GM12878 (cell line): Measurements from ENCODE around the gene SSBP4. TPM values are rescaled to one million over a fixed set of nuclear protein-coding genes. Genes with fewer than 3 reads are reported as not detected.
A peak's percentile ranks its signal among the peaks of the same experiment; 100 is the strongest.

Experiments used
- DPF2 ChIP-seq: fragments of 450-650 bp; IDR thresholded peaks from 2 replicates; pipeline ENCODE4 v1.6.1; 2017; ENCODE audit warnings: mild to moderate bottlenecking
- EGR1 ChIP-seq, 2 experiments: IDR thresholded peaks; 1 replicate in 1 of 2; 2 replicates in 1 of 2; pipeline ENCODE4 v1.6.1; 2011 to 2012; ENCODE audit warnings: low read depth in 2 of 2, low read length in 2 of 2, borderline replicate concordance in 1 of 2, mild to moderate bottlenecking in 1 of 2, moderate library complexity in 1 of 2
- IRF3 ChIP-seq: fragments of 450-650 bp; IDR thresholded peaks from 2 replicates; pipeline ENCODE4 v1.6.1; 2014; ENCODE audit warnings: mild to moderate bottlenecking
- LARP7 ChIP-seq: fragments of 450-650 bp; IDR thresholded peaks from 2 replicates; pipeline ENCODE4 v1.6.1; 2017; ENCODE audit warnings: mild to moderate bottlenecking
- PAX5 ChIP-seq: IDR thresholded peaks from 2 replicates; pipeline ENCODE4 v1.6.1; 2011; ENCODE audit warnings: low read depth, low read length, borderline replicate concordance
- PKNOX1 ChIP-seq: fragments of 450-650 bp; IDR thresholded peaks from 2 replicates; pipeline ENCODE4 v1.6.1; 2016; ENCODE audit warnings: mild to moderate bottlenecking
- POLR2AphosphoS2 ChIP-seq: IDR thresholded peaks from 2 replicates; pipeline ENCODE4 v1.6.1; 2011; ENCODE audit warnings: low read depth, mild to moderate bottlenecking, low read length, improper control_type of control experiment, moderate library complexity
- RB1 ChIP-seq: fragments of 450-650 bp; formaldehyde crosslinking; IDR thresholded peaks from 2 replicates; pipeline ENCODE4 v1.6.1; 2017; ENCODE audit warnings: mild to moderate bottlenecking, borderline replicate concordance
- RELA ChIP-seq: fragments of 450-650 bp; IDR thresholded peaks from 2 replicates; pipeline ENCODE4 v1.8.0; 2014; ENCODE audit warnings: borderline replicate concordance; ENCODE audit not compliant: partially characterized antibody
- RELB ChIP-seq: fragments of 450-650 bp; IDR thresholded peaks from 2 replicates; pipeline ENCODE4 v1.6.1; 2017; ENCODE audit warnings: low read depth, mild to moderate bottlenecking, moderate library complexity
- REST ChIP-seq: IDR thresholded peaks from 2 replicates; pipeline ENCODE4 v1.6.1; 2012; ENCODE audit warnings: mild to moderate bottlenecking, low read depth, low read length
- SIN3A ChIP-seq: IDR thresholded peaks from 2 replicates; pipeline ENCODE4 v1.6.1; 2012; ENCODE audit warnings: low read depth, low read length, improper control_type of control experiment
- SMAD1 ChIP-seq: fragments of 450-650 bp; IDR thresholded peaks from 2 replicates; pipeline ENCODE4 v1.6.1; 2018; ENCODE audit warnings: mild to moderate bottlenecking, low read depth; ENCODE audit not compliant: partially characterized antibody
- SUPT20H ChIP-seq: IDR thresholded peaks from 2 replicates; pipeline ENCODE4 v1.6.1; 2011; ENCODE audit warnings: low read depth, mild to moderate bottlenecking, low read length, moderate library complexity, borderline replicate concordance; ENCODE audit not compliant: control insufficient read depth
- YY1 ChIP-seq: IDR thresholded peaks from 2 replicates; pipeline ENCODE4 v1.6.1; 2011; ENCODE audit warnings: low read depth, mild to moderate bottlenecking, low read length
- ZNF592 ChIP-seq: fragments of 450-650 bp; IDR thresholded peaks from 2 replicates; pipeline ENCODE4 v1.6.1; 2017; ENCODE audit warnings: mild to moderate bottlenecking, moderate library complexity
- polyA plus RNA-seq, 11 experiments: library from polyadenylated mRNA; depleted of rRNA in 4 of 11; unstranded in 6 of 11; stranded (reverse) in 5 of 11; fragments of >200 nt; fragmentation: Nextera tagmentation in 4 of 11; fragmentation: Illumina TruSeq in 1 of 11; extraction: Ambion mirVana in 4 of 11; extraction: Trizol in 1 of 11; gene quantifications; 1 replicate in 1 of 11; 2 replicates in 10 of 11; pipeline versions ENCODE4 v1.2.1 to v1.2.3, GENCODE V29; 2011 to 2016; ENCODE audit warnings: inconsistent platforms in 2 of 11, missing spikeins in 2 of 11, low read depth in 1 of 11
- total RNA-seq, 4 experiments: library from RNA; depleted of rRNA in 3 of 4; stranded (reverse); fragments of >200 nt in 3 of 4; fragmentation: Illumina TruSeq in 1 of 4; extraction: Trizol in 1 of 4; gene quantifications; 2 replicates each; pipeline versions ENCODE4 v1.2.1 to v1.2.3, GENCODE V29; 2013 to 2021

Gene SSBP4
- total and polyA plus RNA-seq, 10 of the 15 experiments (the other 5 are each of a cell fraction or from before 2014, with no cell fraction given): 0.37 to 150 (median 38.9) TPM

GRCh38 chr19:18428787-18429674 lies 9.8 kb downstream of the SSBP4 start (continued):
- TF ChIP-seq REST: no peak
- no peak for TF ChIP-seq PAX5
- TF ChIP-seq RELA: peak; percentile 6
- TF ChIP-seq POLR2AphosphoS2: no peak; the same call in 1 of the 2 replicates
- TF ChIP-seq DPF2: peak; percentile 69
- no peak for TF ChIP-seq ZNF592
- TF ChIP-seq IRF3: no peak
- TF ChIP-seq SUPT20H: no peak
- no peak for TF ChIP-seq RELB
- no peak for TF ChIP-seq SMAD1
- 0 out of 2 replicates have a peak, but pooled peaks have one; percentile 10 for TF ChIP-seq YY1
- peak; percentile 59; the same call in 1 of the 2 replicates for TF ChIP-seq SIN3A
- peak; percentile 57; the same call in 1 of the 2 replicates for TF ChIP-seq LARP7
- peak; percentile 63; the same call in 1 of the 2 replicates for TF ChIP-seq RB1
- TF ChIP-seq PKNOX1: peak; percentile 96
- TF ChIP-seq EGR1 (IDR thresholded peaks at IDR 0.05; ENCODE audit: borderline replicate concordance in 1 of 2, low read depth in 2 of 2, low read length in 2 of 2): peak in 1 of 2 experiments; percentile 36; a peak in 1 of 3 replicates
